HG02623 (cell line): ENCODE results near the gene COPE.

Experiments
- ATAC-seq: cut with Tn5 transposase; IDR thresholded peaks from one replicate; pipeline ENCODE4 v1.9.1; 2021; ENCODE audit warnings: moderate library complexity; ENCODE audit not compliant: unreplicated experiment

The COPE gene

GRCh38 chr19:18869023-18869618, 50.1 kb downstream of the COPE start:
- ATAC-seq, result no peak

- no peak for ATAC-seq
Measured at GRCh38 chr19:18868380-18869022, 50.7 kb downstream of the COPE start.

GRCh38 chr19:18867751-18868150, 51.4 kb downstream of the COPE start:
- no peak for ATAC-seq

GRCh38 chr19:18867199-18867598, 52.0 kb downstream of the COPE start:
- no peak for ATAC-seq

GRCh38 chr19:18866800-18867123, 52.4 kb downstream of the COPE start:
- no peak for ATAC-seq

GRCh38 chr19:18865973-18866799, 53.0 kb downstream of the COPE start:
- no peak for ATAC-seq

GRCh38 chr19:18865106-18865972, 53.8 kb downstream of the COPE start:
- no peak for ATAC-seq

GRCh38 chr19:18863843-18864362, 55.3 kb downstream of the COPE start:
- no peak for ATAC-seq

- no peak for ATAC-seq
Measured at GRCh38 chr19:18862976-18863842, 56.0 kb downstream of the COPE start.

GRCh38 chr19:18861917-18862316, 57.3 kb downstream of the COPE start:
- no peak for ATAC-seq

- no peak for ATAC-seq
Measured at GRCh38 chr19:18861235-18861634, 58.0 kb downstream of the COPE start.

- no peak for ATAC-seq
Measured at GRCh38 chr19:18860725-18861124, 58.5 kb downstream of the COPE start.

GRCh38 chr19:18860302-18860700, 58.9 kb downstream of the COPE start:
- ATAC-seq, result no peak

GRCh38 chr19:18859676-18860301, 59.4 kb downstream of the COPE start:
- no peak for ATAC-seq

GRCh38 chr19:18858906-18859646, 60.1 kb downstream of the COPE start:
- ATAC-seq, result no peak

GRCh38 chr19:18857223-18857622, 62.0 kb downstream of the COPE start:
- no peak for ATAC-seq

- ATAC-seq, result no peak
Measured at GRCh38 chr19:18856385-18857126, 62.6 kb downstream of the COPE start.
